Activated CD8-positive, alpha-beta T cell treated with anti-CD3 and anti-CD28 coated beads for 36 hours (primary cell): ENCODE measurements around the gene CCDC136. TPM values are rescaled to one million over a fixed set of nuclear protein-coding genes. Genes with fewer than 3 reads are reported as not detected.

Source experiments
- ATAC-seq: fragments of 200-7000 bp; cut with Tn5 transposase; one replicate; pipeline ENCODE4 v1.10.0; 2021; ENCODE audit warnings: mild to moderate bottlenecking, moderate library complexity
- CTCF ChIA-PET: fragments of 350-600 bp; sonication (Branson Sonifier 250); formaldehyde crosslinking; loops from one replicate; lab custom pipeline; 2021; ENCODE audit warnings: antibody characterized with exemption; lab: Charles Lee
- POLR2A ChIA-PET: fragments of 350-600 bp; sonication (Branson Sonifier 250); formaldehyde crosslinking; loops from one replicate; lab custom pipeline; 2021; ENCODE audit warnings: antibody characterized with exemption; lab: Charles Lee
- DNase-seq: peaks from one replicate; pipeline ENCODE4 v3.0.0-alpha.2; 2020
- H3K27ac Mint-ChIP-seq: one replicate; pipeline ENCODE4 v1.8.0; 2021; ENCODE audit warnings: mild to moderate bottlenecking, mixed read lengths
- H3K27me3 Mint-ChIP-seq: one replicate; pipeline ENCODE4 v1.8.0; 2021; ENCODE audit warnings: mixed read lengths
- H3K36me3 Mint-ChIP-seq: one replicate; pipeline ENCODE4 v1.8.0; 2021; ENCODE audit warnings: low read depth, mixed read lengths
- H3K4me1 Mint-ChIP-seq: one replicate; pipeline ENCODE4 v1.8.0; 2021; ENCODE audit warnings: low read depth, mixed read lengths
- H3K4me3 Mint-ChIP-seq: one replicate; pipeline ENCODE4 v1.8.0; 2021; ENCODE audit warnings: mild to moderate bottlenecking, moderate library complexity, mixed read lengths
- H3K9me3 Mint-ChIP-seq: one replicate; pipeline ENCODE4 v1.8.0; 2021; ENCODE audit warnings: mixed read lengths
- intact Hi-C: fragments of 100-400 bp; cut with micrococcal nuclease; formaldehyde crosslinking; loops from one replicate; pipeline ENCODE4 v1.10.0; 2022
- total RNA-seq, 2 experiments: library from RNA; stranded (reverse); gene quantifications; one replicate each; pipeline ENCODE4 v1.2.3, GENCODE V29; 2021
- TF ChIP-seq, protein P1 (sequence below): fragments of 200-600 bp; IDR thresholded peaks from one replicate; pipeline ENCODE4 v1.8.0; 2022; ENCODE audit warnings: antibody characterized with exemption, mild to moderate bottlenecking

The CCDC136 gene
- total RNA-seq, 2 experiments from 2014 or later: 7.6 to 9.6 TPM

DNA sequence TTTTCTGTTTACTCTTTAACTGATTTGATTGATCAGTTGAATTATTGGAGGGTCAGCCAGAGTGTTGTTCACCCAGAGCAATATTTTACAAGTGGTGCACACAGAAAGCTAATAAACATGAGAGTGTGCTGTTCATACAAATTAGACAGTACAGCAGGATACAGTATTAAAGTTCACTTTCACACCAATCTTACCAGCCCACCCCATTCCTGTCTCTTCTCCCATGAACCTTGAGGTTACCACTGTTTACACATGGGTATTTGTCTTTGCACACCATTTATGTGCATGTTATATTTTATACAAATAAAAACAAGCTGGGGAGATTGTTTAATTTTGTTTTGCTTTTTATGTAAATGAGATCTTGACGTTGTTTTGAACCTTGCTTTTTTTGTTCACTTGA is 46.1 kb upstream of the CCDC136 start:
- H3K4me1 Mint-ChIP-seq: peaks cover 48% of the 10 kb centered on the region
- POLR2A ChIA-PET: interaction anchor here (0.7 to 0.8 kb wide), 2 partner anchors 48 to 117 kb away, joined by 3 read pairs; partner anchors contain the start of gene ATP6V1F
- intact Hi-C loops: no loop called here
- peaks cover 47% of the 10 kb centered on the region for H3K36me3 Mint-ChIP-seq
- H3K9me3 Mint-ChIP-seq: no peaks in the 10 kb centered on the region
- no peak overlapping the region for H3K4me3 Mint-ChIP-seq
- CTCF ChIA-PET: interaction anchor here (0.6 to 1.1 kb wide), 2 partner anchors 17 to 88 kb away, joined by 3 to 4 read pairs; no protein-coding TSS in a partner anchor
- ATAC-seq (no peak), DNase-seq (no peak)
- no peaks in the 10 kb centered on the region for H3K27me3 Mint-ChIP-seq
- TF ChIP-seq, protein P1, sequence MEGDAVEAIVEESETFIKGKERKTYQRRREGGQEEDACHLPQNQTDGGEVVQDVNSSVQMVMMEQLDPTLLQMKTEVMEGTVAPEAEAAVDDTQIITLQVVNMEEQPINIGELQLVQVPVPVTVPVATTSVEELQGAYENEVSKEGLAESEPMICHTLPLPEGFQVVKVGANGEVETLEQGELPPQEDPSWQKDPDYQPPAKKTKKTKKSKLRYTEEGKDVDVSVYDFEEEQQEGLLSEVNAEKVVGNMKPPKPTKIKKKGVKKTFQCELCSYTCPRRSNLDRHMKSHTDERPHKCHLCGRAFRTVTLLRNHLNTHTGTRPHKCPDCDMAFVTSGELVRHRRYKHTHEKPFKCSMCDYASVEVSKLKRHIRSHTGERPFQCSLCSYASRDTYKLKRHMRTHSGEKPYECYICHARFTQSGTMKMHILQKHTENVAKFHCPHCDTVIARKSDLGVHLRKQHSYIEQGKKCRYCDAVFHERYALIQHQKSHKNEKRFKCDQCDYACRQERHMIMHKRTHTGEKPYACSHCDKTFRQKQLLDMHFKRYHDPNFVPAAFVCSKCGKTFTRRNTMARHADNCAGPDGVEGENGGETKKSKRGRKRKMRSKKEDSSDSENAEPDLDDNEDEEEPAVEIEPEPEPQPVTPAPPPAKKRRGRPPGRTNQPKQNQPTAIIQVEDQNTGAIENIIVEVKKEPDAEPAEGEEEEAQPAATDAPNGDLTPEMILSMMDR: no peak
- H3K27ac Mint-ChIP-seq: no peak overlapping the region

DNA sequence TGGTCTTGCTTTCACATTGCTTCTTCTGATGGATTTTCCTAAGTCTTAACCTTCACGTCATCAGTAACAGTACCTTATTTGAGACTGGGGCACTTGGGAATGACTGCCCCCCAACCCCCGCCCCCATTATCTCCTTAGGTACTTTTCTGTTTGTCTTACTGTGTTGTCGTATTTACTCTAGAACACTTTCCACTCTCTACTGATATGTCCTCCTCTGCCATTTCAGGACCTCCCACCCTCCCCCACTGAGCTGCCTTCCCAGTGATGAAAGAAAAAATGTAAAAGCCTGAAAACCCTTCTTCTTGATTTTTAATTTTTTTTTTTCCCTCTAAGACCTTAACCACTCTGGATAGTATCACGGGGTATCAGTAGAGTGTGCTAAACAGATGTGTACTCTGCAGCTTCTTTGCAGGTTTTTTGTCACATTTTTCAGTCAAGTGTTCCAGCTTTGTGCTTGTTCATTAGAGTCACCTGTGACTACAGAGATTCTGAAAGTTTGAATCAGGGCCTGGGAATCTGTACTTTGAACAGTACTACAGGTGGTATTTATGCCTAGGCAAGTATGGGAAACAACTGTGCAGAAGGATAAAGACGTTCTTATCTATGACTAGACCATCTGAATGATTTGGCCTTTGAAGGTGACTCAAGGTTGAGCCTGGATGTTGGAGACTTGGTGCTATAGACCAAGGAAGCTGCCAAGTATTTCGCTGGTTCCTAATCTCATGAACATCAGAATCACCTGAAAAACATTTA is 44.3 kb upstream of the CCDC136 start:
- intact Hi-C loops: no loop called here
- H3K4me3 Mint-ChIP-seq: no peak overlapping the region
- H3K36me3 Mint-ChIP-seq: peaks cover 42% of the 10 kb centered on the region
- no peaks in the 10 kb centered on the region for H3K9me3 Mint-ChIP-seq
- TF ChIP-seq, protein P1: no peak
- H3K27me3 Mint-ChIP-seq: no peaks in the 10 kb centered on the region
- H3K4me1 Mint-ChIP-seq: peaks cover 33% of the 10 kb centered on the region
- CTCF ChIA-PET: no interaction called here
- no peak for ATAC-seq
- DNase-seq: no peak
- POLR2A ChIA-PET: interaction anchor here (0.6 kb wide), 1 partner anchor 18 kb away, joined by 3 read pairs; no protein-coding TSS in a partner anchor
- no peak overlapping the region for H3K27ac Mint-ChIP-seq

DNA sequence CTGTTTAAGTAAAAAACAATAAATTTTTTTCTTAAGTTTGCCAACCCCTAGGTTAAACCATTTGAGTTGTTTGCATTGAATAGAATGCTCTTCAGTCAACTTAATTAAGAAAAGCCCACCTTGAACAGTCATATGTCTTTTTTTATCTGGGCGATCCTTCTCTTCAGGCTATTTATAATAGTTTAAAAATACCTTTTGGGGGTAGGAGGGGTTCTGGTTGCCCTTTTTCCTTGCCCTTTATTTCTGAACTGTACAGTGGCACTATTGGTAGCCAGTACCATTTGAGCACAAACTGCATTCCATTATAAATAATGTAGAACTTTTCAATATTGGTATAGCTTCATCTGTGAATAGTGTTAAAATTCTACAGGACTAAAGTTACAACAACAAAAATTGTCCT is 39.5 kb upstream of the CCDC136 start:
- Mint-ChIP-seq H3K27ac (no peak overlapping the region), H3K36me3 (peaks cover 48% of the 10 kb centered on the region), H3K4me1 (peaks cover 14% of the 10 kb centered on the region), H3K27me3 (no peaks in the 10 kb centered on the region), H3K4me3 (no peak overlapping the region), H3K9me3 (no peaks in the 10 kb centered on the region)
- ChIA-PET CTCF (interaction anchor here (1.5 kb wide), 1 partner anchor 14 kb away, joined by 5 read pairs; no protein-coding TSS in a partner anchor), POLR2A (interaction anchor here (1.4 kb wide), 1 partner anchor 12 kb away, joined by 3 read pairs; no protein-coding TSS in a partner anchor)
- DNase-seq (no peak), ATAC-seq (no peak)
- TF ChIP-seq, protein P1: no peak
- intact Hi-C loops: no loop called here

DNA sequence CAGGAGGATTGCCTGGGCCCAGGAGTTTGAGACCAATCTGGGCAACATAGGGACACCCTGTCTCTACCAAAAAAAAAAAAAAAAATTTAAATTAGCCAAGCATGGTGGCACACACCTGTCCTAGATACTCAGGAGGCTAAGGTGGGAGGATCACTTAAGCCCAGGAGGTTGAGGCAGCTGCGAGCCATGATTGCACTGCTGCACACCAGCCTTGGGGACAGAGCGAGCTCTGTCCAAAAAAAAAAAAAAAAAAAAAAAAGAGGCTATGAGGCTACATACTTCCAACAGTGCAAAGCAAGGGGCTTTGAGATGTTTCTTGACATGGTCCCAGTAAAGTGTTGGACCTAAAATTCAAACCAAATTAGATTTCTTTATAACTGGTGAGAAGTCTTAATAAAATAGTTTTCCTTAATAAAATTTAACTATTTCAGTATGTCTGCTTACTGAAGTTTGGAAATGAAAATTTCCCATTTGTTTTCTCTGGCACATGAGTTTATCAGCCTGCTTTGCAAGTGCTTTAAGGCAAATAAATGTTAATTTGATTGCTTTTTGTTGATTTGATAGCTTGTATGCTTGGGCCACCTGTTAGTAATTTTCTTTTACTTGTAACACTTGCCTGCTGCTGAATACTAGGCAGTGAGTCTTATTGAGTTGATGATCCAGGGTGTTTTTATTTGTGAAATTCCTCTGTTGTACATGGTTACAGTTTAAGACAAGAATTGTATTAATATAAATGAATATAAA is 36.5 kb upstream of the CCDC136 start:
- POLR2A ChIA-PET: no interaction called here
- DNase-seq (no peak), ATAC-seq (no peak)
- no peak overlapping the region for H3K27ac Mint-ChIP-seq
- no peaks in the 10 kb centered on the region for H3K27me3 Mint-ChIP-seq
- peaks cover 36% of the 10 kb centered on the region for H3K36me3 Mint-ChIP-seq
- H3K4me1 Mint-ChIP-seq: peaks cover 8% of the 10 kb centered on the region
- TF ChIP-seq, protein P1: no peak
- intact Hi-C loops: no loop called here
- no peaks in the 10 kb centered on the region for H3K9me3 Mint-ChIP-seq
- no peak overlapping the region for H3K4me3 Mint-ChIP-seq
- CTCF ChIA-PET: interaction anchor here (1.2 to 2.1 kb wide), 2 partner anchors 12 to 15 kb away, joined by 3 to 5 read pairs; no protein-coding TSS in a partner anchor
